Esophagus muscularis mucosa (tissue), 4 donors: ENCODE data around the gene MAP3K20. TPM values are rescaled to one million over a fixed set of nuclear protein-coding genes. Genes with fewer than 3 reads are reported as not detected.

Experiments
- DNase-seq: peaks from one replicate; pipeline ENCODE4 v3.0.0-alpha.2; 2017; ENCODE audit errors: extremely low spot score
- H3K27ac ChIP-seq, 4 donors: fragments of 200-600 bp; sonication (generic); replicated peaks in 1 of 4; 1 replicate in 3 of 4; 2 replicates in 1 of 4; pipeline ENCODE4 v1.5.1; 2016 to 2019; ENCODE audit warnings: mild to moderate bottlenecking in 1 of 4
- H3K27me3 ChIP-seq, 4 donors: fragments of 200-600 bp; sonication (generic); one replicate each; pipeline versions ENCODE4 v1.5.1 to v1.6.0; 2016 to 2019
- H3K36me3 ChIP-seq, 4 donors: fragments of 200-600 bp; sonication (generic); one replicate each; pipeline ENCODE4 v1.5.1; 2016 to 2019
- H3K4me1 ChIP-seq, 4 donors: fragments of 200-600 bp; sonication (generic); one replicate each; pipeline ENCODE4 v1.5.1; 2016 to 2019
- H3K4me3 ChIP-seq, 4 donors: fragments of 200-600 bp; sonication (generic); 1 replicate in 2 of 4; 2 replicates in 2 of 4; pipeline ENCODE4 v1.5.1; 2016 to 2019; ENCODE audit warnings: mild to moderate bottlenecking in 4 of 4, moderate library complexity in 1 of 4
- H3K9me3 ChIP-seq, 4 donors: fragments of 200-600 bp; sonication (generic); 1 replicate in 3 of 4; 2 replicates in 1 of 4; pipeline ENCODE4 v1.5.1; 2016 to 2019
- CTCF ChIP-seq, 3 experiments: fragments of 200-600 bp in 2 of 3; fragments of 450-650 bp in 1 of 3; sonication (generic) in 2 of 3; IDR thresholded peaks; one replicate each; pipeline ENCODE4 v1.5.1; 2017 to 2019; ENCODE audit warnings: antibody characterized with exemption in 3 of 3, mild to moderate bottlenecking in 2 of 3, moderate library complexity in 1 of 3
- EP300 ChIP-seq: sonication (generic); formaldehyde crosslinking; IDR thresholded peaks from one replicate; pipeline ENCODE4 v1.6.1; 2017; ENCODE audit warnings: antibody characterized with exemption
- POLR2A ChIP-seq: fragments of 450-650 bp; IDR thresholded peaks from one replicate; pipeline ENCODE4 v1.6.1; 2017; ENCODE audit warnings: antibody characterized with exemption, moderate library complexity, mild to moderate bottlenecking, low read depth
- POLR2AphosphoS5 ChIP-seq, 2 donors: sonication (generic); formaldehyde crosslinking; IDR thresholded peaks; one replicate each; pipeline ENCODE4 v1.6.1; 2017; ENCODE audit warnings: antibody characterized with exemption in 2 of 2
- WGBS: methylation state at CpG from one replicate; pipeline ENCODE4 v1.1.5; 2018; 5-methylcytosine and 5-hydroxymethylcytosine counted together
- intact Hi-C: fragments of 100-400 bp; cut with DNase I; formaldehyde crosslinking; loops from one replicate; pipeline ENCODE4 v1.15.1; 2023
- total RNA-seq, 4 donors: library from RNA; depleted of rRNA; stranded (reverse); fragments of >200 nt; gene quantifications; one replicate each; pipeline versions ENCODE4 v1.1.0 to v1.2.1, GENCODE V29; 2016

MAP3K20 gene
- total RNA-seq, 4 donors from 2014 or later = 238 to 335 (median 267) TPM

GRCh38 chr2:173187941-173188788, 112.5 kb downstream of the MAP3K20 start:
- Histone ChIP-seq H3K27me3 (no peaks in the 10 kb centered on the region), H3K36me3 (no peaks in the 10 kb centered on the region), H3K27ac (peak overlapping the region; percentile 58 to 83 (median 80)), H3K4me1 (peaks cover 67 to 90% (median 87%) of the 10 kb centered on the region in 4 donors), H3K9me3 (no peaks in the 10 kb centered on the region), H3K4me3 (no peak overlapping the region)
- no peak for DNase-seq
- intact Hi-C loops = no loop called here
- WGBS = 68% methylated on average over 6 of the region's 6 CpGs
- TF ChIP-seq CTCF (IDR thresholded peaks at IDR 0.05) = no peak

GRCh38 chr2:173191601-173192000, 116.0 kb downstream of the MAP3K20 start:
- H3K9me3 ChIP-seq = no peaks in the 10 kb centered on the region
- H3K27me3 ChIP-seq = no peaks in the 10 kb centered on the region
- WGBS = 60% methylated on average over 3 of the region's 3 CpGs
- H3K27ac ChIP-seq = peak overlapping the region; percentile 58 to 84 (median 74)
- DNase-seq = no peak
- intact Hi-C loops = no loop called here
- no peaks in the 10 kb centered on the region for H3K36me3 ChIP-seq
- H3K4me3 ChIP-seq = no peak overlapping the region
- peaks cover 79 to 96% (median 92%) of the 10 kb centered on the region in 4 donors for H3K4me1 ChIP-seq
- TF ChIP-seq POLR2A = no peak
- no peak for TF ChIP-seq POLR2AphosphoS5 (IDR thresholded peaks at IDR 0.05)
- no peak for TF ChIP-seq CTCF (IDR thresholded peaks at IDR 0.05)
- TF ChIP-seq EP300 = no peak

GRCh38 chr2:173192071-173192470, 116.4 kb downstream of the MAP3K20 start:
- WGBS = 51% methylated on average over 4 of the region's 4 CpGs
- no peak for DNase-seq
- intact Hi-C loops = no loop called here

GRCh38 chr2:173193925-173194324, 118.3 kb downstream of the MAP3K20 start:
- Histone ChIP-seq H3K27me3 (no peaks in the 10 kb centered on the region), H3K9me3 (no peaks in the 10 kb centered on the region), H3K36me3 (peaks cover 0 to 15% (median 8%) of the 10 kb centered on the region in 4 donors), H3K27ac (peak overlapping the region; percentile 70 to 84 (median 74)), H3K4me1 (peaks cover 65 to 77% (median 74%) of the 10 kb centered on the region in 4 donors), H3K4me3 (no peak overlapping the region)
- TF ChIP-seq POLR2AphosphoS5 (IDR thresholded peaks at IDR 0.05) (no peak), POLR2A (no peak), CTCF (IDR thresholded peaks at IDR 0.05) (no peak), EP300 (no peak)
- intact Hi-C loops = no loop called here
- DNase-seq = no peak
- WGBS = 100% methylated on average over 1 of the region's 1 CpG

More at GRCh38 chr2:173192071-173192470, 116.4 kb downstream of the MAP3K20 start:
- Histone ChIP-seq H3K4me3 (no peak overlapping the region), H3K9me3 (no peaks in the 10 kb centered on the region), H3K4me1 (peaks cover 80 to 96% (median 90%) of the 10 kb centered on the region in 4 donors), H3K36me3 (no peaks in the 10 kb centered on the region), H3K27me3 (no peaks in the 10 kb centered on the region), H3K27ac (peak overlapping the region; percentile 58 to 84 (median 74))
- TF ChIP-seq POLR2AphosphoS5 (IDR thresholded peaks at IDR 0.05) (no peak), CTCF (IDR thresholded peaks at IDR 0.05) (no peak), EP300 (no peak), POLR2A (no peak)
